HG02623 (cell line): ENCODE results near the gene IFNG-AS1.
A peak's percentile ranks its signal among the peaks of the same experiment; 100 is the strongest.

Source experiments
- ATAC-seq: cut with Tn5 transposase; IDR thresholded peaks from one replicate; pipeline ENCODE4 v1.9.1; 2021; ENCODE audit warnings: moderate library complexity; ENCODE audit not compliant: unreplicated experiment

IFNG-AS1 gene

GRCh38 chr12:67989184-67989920 is at the start of gene IFNG-AS1:
IFNG-AS1 (plus strand) TSS chr12:67989447.
- ATAC-seq: peak; percentile 29

- ATAC-seq: no peak
Observed at GRCh38 chr12:67939611-67940010, 49.6 kb upstream of the IFNG-AS1 start.

- no peak for ATAC-seq
Observed at GRCh38 chr12:67940780-67941243, 48.4 kb upstream of the IFNG-AS1 start.

- no peak for ATAC-seq
Observed at GRCh38 chr12:67942724-67943123, 46.5 kb upstream of the IFNG-AS1 start.

- peak; percentile 63 for ATAC-seq
Observed at GRCh38 chr12:67943141-67943892, 45.9 kb upstream of the IFNG-AS1 start.

- no peak for ATAC-seq
Observed at GRCh38 chr12:67944093-67944492, 45.2 kb upstream of the IFNG-AS1 start.

GRCh38 chr12:67952787-67953186 is 36.5 kb upstream of the IFNG-AS1 start:
- no peak for ATAC-seq

- ATAC-seq: no peak
Observed at GRCh38 chr12:67957383-67957782, 31.9 kb upstream of the IFNG-AS1 start.

- ATAC-seq: no peak
Observed at GRCh38 chr12:67958187-67958586, 31.1 kb upstream of the IFNG-AS1 start.

- ATAC-seq: no peak
Observed at GRCh38 chr12:67964456-67964855, 24.8 kb upstream of the IFNG-AS1 start.

- no peak for ATAC-seq
Observed at GRCh38 chr12:67966560-67966959, 22.7 kb upstream of the IFNG-AS1 start.

- ATAC-seq: no peak
Observed at GRCh38 chr12:67968321-67968720, 20.9 kb upstream of the IFNG-AS1 start.

GRCh38 chr12:67968725-67969124 is 20.5 kb upstream of the IFNG-AS1 start:
- no peak for ATAC-seq

GRCh38 chr12:67969134-67969802 is 20.0 kb upstream of the IFNG-AS1 start:
- ATAC-seq: no peak

GRCh38 chr12:67977668-67978067 is 11.6 kb upstream of the IFNG-AS1 start:
- no peak for ATAC-seq

- no peak for ATAC-seq
Observed at GRCh38 chr12:67980391-67980790, 8.9 kb upstream of the IFNG-AS1 start.

- no peak for ATAC-seq
Observed at GRCh38 chr12:67981287-67982162, 7.7 kb upstream of the IFNG-AS1 start.

GRCh38 chr12:67982164-67982563 is 7.1 kb upstream of the IFNG-AS1 start:
- ATAC-seq: no peak

GRCh38 chr12:67986632-67987031 is 2.6 kb upstream of the IFNG-AS1 start:
- no peak for ATAC-seq

GRCh38 chr12:67988601-67989021 is 636 bp upstream of the IFNG-AS1 start:
- ATAC-seq: peak; percentile 73

- ATAC-seq: peak; percentile 66
Observed at GRCh38 chr12:67991158-67991557, 1.9 kb downstream of the IFNG-AS1 start.
